Brain microvascular endothelial cell (primary cell): ENCODE data around the gene AFF3.
A peak's percentile ranks its signal among the peaks of the same experiment; 100 is the strongest.

Source experiments
- DNase-seq: peaks from one replicate; pipeline ENCODE4 v3.0.0-alpha.2; 2020
- H3K27ac ChIP-seq: fragments of 250-450 bp; sonication (Bioruptor Pico); 2 replicates; pipeline ENCODE4 v1.5.1; 2020; ENCODE audit warnings: mild to moderate bottlenecking, moderate library complexity
- H3K27me3 ChIP-seq: fragments of 250-450 bp; sonication (Bioruptor Pico); replicated peaks from 2 replicates; pipeline ENCODE4 v1.5.1; 2020; ENCODE audit warnings: mild to moderate bottlenecking
- H3K36me3 ChIP-seq: fragments of 250-450 bp; sonication (Bioruptor Pico); replicated peaks from 2 replicates; pipeline ENCODE4 v1.5.1; 2020; ENCODE audit warnings: mild to moderate bottlenecking
- H3K4me3 ChIP-seq: 2 replicates; pipeline ENCODE4 v1.5.1; 2011; ENCODE audit warnings: low read depth, mild to moderate bottlenecking, control low read depth, low read length, moderate library complexity
- in situ Hi-C: cut with HindIII; loops from 2 replicates; pipeline ENCODE4 v1.10.0; 2017; ENCODE audit warnings: low sequenced_read_pairs, low pct_ligation_motif_present
- TF ChIP-seq, protein P1 (sequence below): IDR thresholded peaks from 2 replicates; pipeline ENCODE4 v1.5.1; 2011; ENCODE audit warnings: low read depth, mild to moderate bottlenecking, moderate library complexity, low read length, control low read depth, inconsistent platforms; ENCODE audit errors: missing control alignments

Gene AFF3

DNA sequence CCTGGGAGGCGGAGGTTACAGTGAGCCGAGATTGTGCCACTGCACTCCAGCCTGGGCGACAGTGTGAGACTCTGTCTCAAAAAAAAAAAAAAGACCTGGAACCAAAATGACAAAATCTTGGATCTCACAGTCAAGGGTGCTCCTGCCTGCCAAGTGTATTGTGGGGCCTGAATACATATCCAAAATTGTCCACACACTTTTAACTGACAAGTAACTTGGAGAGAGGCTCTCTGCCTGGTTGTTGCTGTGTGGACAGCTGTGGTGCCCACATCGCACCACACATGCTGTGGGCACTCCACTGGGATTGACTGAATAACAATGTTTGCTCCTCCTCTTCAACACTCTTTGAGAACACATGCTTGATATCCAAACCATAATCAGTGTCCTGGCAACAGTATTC lies 534.9 kb downstream of the AFF3 start:
- TF ChIP-seq, protein P1, sequence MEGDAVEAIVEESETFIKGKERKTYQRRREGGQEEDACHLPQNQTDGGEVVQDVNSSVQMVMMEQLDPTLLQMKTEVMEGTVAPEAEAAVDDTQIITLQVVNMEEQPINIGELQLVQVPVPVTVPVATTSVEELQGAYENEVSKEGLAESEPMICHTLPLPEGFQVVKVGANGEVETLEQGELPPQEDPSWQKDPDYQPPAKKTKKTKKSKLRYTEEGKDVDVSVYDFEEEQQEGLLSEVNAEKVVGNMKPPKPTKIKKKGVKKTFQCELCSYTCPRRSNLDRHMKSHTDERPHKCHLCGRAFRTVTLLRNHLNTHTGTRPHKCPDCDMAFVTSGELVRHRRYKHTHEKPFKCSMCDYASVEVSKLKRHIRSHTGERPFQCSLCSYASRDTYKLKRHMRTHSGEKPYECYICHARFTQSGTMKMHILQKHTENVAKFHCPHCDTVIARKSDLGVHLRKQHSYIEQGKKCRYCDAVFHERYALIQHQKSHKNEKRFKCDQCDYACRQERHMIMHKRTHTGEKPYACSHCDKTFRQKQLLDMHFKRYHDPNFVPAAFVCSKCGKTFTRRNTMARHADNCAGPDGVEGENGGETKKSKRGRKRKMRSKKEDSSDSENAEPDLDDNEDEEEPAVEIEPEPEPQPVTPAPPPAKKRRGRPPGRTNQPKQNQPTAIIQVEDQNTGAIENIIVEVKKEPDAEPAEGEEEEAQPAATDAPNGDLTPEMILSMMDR = no peak
- Histone ChIP-seq H3K36me3 (no peaks in the 10 kb centered on the region), H3K27ac (no peak overlapping the region), H3K27me3 (no peaks in the 10 kb centered on the region), H3K4me3 (no peak overlapping the region)
- in situ Hi-C loops = no loop called here
- DNase-seq = no peak

DNA sequence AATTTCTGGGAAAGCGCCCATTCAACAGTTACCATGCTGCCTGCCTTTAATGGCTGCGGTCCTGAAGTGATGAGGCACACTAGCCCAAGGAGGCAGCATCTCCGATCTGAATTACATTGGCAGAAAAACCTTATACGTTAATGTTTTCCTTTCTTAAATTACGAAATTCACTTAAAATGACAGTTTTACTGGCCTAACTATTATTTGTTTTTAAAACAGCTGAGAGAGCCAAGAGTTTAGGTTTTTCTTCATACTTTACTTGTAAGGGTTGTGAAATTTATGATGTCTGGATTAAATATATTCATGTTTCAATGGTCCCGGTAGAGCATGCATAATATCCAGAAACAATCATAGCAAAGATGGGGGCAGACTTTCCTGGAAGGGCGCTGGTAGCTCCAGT lies 537.4 kb downstream of the AFF3 start:
- in situ Hi-C loops = no loop called here
- Histone ChIP-seq H3K27me3 (no peaks in the 10 kb centered on the region), H3K4me3 (no peak overlapping the region), H3K27ac (no peak overlapping the region), H3K36me3 (no peaks in the 10 kb centered on the region)
- TF ChIP-seq, protein P1 = no peak
- no peak for DNase-seq

DNA sequence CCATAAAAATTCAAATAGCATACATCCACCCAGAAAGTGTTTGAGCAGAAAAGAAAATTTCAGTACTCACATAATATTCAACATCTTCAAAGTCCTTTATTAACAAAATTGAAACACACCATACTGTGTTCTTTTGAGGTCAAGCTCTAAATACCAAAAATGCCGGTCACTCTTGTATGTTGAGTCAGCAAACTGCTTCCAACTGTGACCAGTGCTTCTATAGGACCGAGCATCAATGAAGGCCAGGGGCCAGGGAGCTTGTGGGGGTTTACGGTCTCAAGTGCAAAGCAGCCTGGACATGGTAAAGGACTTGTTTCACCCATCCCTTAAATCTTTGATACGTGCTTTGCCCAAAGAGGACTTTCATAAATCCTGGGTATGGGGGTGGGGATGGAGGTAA lies 539.9 kb downstream of the AFF3 start:
- Histone ChIP-seq H3K36me3 (no peaks in the 10 kb centered on the region), H3K4me3 (no peak overlapping the region), H3K27ac (no peak overlapping the region), H3K27me3 (no peaks in the 10 kb centered on the region)
- peak; percentile 72 for DNase-seq
- TF ChIP-seq, protein P1 = no peak
- in situ Hi-C loops = no loop called here

DNA sequence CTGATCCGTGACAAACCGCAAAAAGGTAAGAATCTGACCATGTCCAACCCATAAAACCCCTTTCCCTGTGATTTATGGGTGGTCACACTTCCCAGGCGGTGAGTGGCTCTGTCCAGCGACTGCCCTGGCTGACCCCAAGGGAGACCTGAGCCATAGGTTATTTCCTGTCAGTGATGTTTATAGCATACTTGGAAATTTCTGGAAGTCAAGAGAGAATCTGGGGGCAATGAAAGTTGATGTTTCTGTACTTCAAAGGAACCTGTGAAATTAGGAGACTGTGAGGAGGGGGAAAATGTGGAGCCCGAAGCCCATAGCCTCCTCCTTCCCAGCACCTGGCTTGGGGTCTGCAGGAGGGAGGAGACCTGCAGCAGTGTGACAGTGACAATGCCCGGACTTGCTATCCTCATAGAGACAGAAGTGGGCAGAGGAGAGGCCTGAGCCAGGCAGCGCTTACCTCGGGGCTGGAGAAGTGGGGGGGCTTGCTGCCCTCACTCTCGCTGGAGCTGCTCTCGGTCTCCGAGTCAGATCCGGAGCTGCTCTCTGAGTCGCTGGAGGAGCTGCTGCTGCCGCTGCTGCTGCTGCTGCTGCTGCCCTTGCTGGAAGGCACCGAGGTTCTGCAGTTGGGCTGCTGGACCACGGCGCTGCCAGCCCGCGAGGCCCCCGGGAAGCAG lies 541.3 kb downstream of the AFF3 start:
- no peak overlapping the region for H3K27ac ChIP-seq
- peak; percentile 16 for DNase-seq
- in situ Hi-C loops = no loop called here

DNA sequence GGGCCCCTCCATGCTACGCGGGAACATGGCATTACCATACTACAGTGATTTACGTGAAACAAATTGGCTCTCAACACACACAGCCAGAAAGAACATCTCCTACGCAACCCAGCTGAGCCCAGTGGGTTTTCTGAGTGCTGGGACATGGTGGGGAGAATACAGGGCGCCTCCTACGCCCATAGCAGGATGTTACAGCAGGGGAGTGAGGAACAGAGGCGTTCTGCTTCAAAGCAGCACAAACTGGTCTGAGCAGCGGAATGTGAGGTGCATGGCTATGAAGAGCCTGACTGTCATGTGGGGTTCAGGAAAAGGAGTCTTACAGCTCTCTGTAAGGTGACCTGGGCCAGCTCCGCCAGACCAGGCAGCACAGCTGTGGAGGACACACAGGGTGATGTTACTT lies 543.9 kb downstream of the AFF3 start:
- H3K36me3 ChIP-seq = no peaks in the 10 kb centered on the region
- no peak overlapping the region for H3K4me3 ChIP-seq
- no peaks in the 10 kb centered on the region for H3K27me3 ChIP-seq
- no peak overlapping the region for H3K27ac ChIP-seq
- no peak for DNase-seq
- TF ChIP-seq, protein P1 = no peak
- in situ Hi-C loops = no loop called here

More for the DNA sequence above, 541.3 kb downstream of the AFF3 start:
- H3K4me3 ChIP-seq = no peak overlapping the region
- TF ChIP-seq, protein P1 = no peak
- H3K36me3 ChIP-seq = no peaks in the 10 kb centered on the region
- H3K27me3 ChIP-seq = no peaks in the 10 kb centered on the region

DNA sequence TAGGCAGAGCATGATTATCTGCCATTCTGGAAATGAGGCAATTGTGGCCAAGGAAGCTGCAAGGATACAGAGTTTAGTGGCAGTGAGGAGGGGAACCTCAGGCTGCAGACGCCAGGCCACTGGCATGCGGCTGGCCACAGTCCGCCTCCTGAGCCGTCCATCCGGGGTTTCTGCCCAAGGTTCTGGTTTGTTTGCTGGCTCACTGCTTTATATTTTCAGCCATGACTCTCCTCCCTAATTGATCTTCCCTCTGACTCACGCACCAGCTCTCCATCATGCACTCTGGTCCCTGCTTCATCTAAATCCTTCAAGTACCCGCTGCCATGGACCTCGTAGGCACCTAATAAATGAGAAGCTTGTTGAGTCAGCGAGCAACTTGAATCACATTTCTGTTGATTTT lies 544.8 kb downstream of the AFF3 start:
- H3K27ac ChIP-seq = no peak overlapping the region
- H3K36me3 ChIP-seq = no peaks in the 10 kb centered on the region
- no peak for DNase-seq
- no peaks in the 10 kb centered on the region for H3K27me3 ChIP-seq
- H3K4me3 ChIP-seq = no peak overlapping the region
- in situ Hi-C loops = no loop called here
- TF ChIP-seq, protein P1 = no peak
